ENCODE measurements around the gene BCL11A. TPM values are rescaled to one million over a fixed set of nuclear protein-coding genes. Genes with fewer than 3 reads are reported as not detected.

Gene BCL11A
- total RNA-seq, 1 donor from 2014 or later: 29.8 TPM

DNA sequence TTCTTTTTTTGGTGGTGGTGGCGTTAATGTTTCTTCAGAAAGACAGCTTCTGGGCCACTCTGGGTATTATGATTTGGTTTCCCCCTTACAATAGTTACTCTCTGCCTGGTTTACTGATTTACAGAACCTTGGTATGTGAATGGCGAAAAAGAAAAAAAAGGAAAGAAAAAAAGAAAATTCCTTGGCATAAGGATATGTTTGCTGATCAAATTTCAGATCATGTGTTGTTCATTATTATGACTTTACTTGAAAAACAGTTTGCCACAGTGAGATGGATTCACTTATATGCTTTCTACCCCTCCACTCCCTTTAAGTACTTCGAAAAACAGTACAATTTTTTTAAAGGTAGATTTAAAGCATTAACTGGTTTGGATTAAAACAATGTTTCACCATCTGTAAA is 21.0 kb downstream of the BCL11A start:
- Histone ChIP-seq H3K27ac (ENCODE audit: low read depth, low read length) (no peak overlapping the region), H3K9me3 (ENCODE audit: insufficient read depth, low read depth, low read length) (no peaks in the 10 kb centered on the region), H3K4me1 (ENCODE audit: insufficient read depth, low read length) (peaks cover 19% of the 10 kb centered on the region), H2AFZ (ENCODE audit: low read depth, low read length) (no peak overlapping the region), H3K4me3 (ENCODE audit: insufficient read depth, low read depth, low read length) (no peak overlapping the region), H3K9ac (ENCODE audit: low read length) (no peak overlapping the region), H3K79me2 (ENCODE audit: insufficient read depth, low read length) (peaks cover 42% of the 10 kb centered on the region), H3K36me3 (ENCODE audit: insufficient read depth, low read length) (no peaks in the 10 kb centered on the region), H3K27me3 (ENCODE audit: insufficient read depth, low read length) (no peaks in the 10 kb centered on the region), H3K4me2 (ENCODE audit: low read length) (peak overlapping the region; percentile 78), H4K20me1 (ENCODE audit: insufficient read depth, low read length) (peaks cover 23% of the 10 kb centered on the region)
- H3K4me3 Mint-ChIP-seq (ENCODE audit: unreplicated experiment): no peak overlapping the region
- H3K9me3 Mint-ChIP-seq (ENCODE audit: unreplicated experiment): no peaks in the 10 kb centered on the region
- DNase-seq (ENCODE audit: low read depth) (no peak), FAIRE-seq (no peak)
- H3K27me3 Mint-ChIP-seq (ENCODE audit: low read depth, unreplicated experiment): no peaks in the 10 kb centered on the region
- no peak for TF ChIP-seq EZH2 (IDR thresholded peaks at IDR 0.05; ENCODE audit: insufficient read depth, low read length)
- TF ChIP-seq, protein P1, sequence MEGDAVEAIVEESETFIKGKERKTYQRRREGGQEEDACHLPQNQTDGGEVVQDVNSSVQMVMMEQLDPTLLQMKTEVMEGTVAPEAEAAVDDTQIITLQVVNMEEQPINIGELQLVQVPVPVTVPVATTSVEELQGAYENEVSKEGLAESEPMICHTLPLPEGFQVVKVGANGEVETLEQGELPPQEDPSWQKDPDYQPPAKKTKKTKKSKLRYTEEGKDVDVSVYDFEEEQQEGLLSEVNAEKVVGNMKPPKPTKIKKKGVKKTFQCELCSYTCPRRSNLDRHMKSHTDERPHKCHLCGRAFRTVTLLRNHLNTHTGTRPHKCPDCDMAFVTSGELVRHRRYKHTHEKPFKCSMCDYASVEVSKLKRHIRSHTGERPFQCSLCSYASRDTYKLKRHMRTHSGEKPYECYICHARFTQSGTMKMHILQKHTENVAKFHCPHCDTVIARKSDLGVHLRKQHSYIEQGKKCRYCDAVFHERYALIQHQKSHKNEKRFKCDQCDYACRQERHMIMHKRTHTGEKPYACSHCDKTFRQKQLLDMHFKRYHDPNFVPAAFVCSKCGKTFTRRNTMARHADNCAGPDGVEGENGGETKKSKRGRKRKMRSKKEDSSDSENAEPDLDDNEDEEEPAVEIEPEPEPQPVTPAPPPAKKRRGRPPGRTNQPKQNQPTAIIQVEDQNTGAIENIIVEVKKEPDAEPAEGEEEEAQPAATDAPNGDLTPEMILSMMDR (IDR thresholded peaks at IDR 0.05; ENCODE audit: insufficient read depth, low read depth, low read length): no peak
- H3K4me1 Mint-ChIP-seq (ENCODE audit: low read depth, unreplicated experiment): peaks cover 63% of the 10 kb centered on the region
- peak overlapping the region; percentile 81 for H3K27ac Mint-ChIP-seq (ENCODE audit: unreplicated experiment)
- peaks cover 14% of the 10 kb centered on the region for H3K36me3 Mint-ChIP-seq (ENCODE audit: low read depth, unreplicated experiment)

DNA sequence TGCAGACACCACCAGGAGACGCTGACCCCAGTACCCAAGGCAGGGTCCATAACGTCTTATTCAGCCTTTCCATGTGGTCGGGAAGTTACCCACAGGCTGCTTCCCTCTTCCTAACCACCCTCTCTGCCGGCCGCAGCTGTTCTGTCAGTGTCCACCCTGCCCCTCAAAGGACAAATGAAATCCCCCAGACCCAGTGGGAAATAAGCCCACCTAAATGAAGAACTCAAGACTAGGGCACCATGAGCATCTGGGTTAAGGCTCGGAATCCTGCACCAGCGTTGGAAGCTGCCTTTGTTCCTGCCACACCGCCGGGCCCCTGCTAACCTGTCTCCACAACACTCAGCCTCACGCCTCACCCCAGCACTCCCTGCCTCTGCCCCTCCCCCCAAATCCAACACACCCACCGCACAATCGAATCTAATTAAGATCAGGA is 21.7 kb downstream of the BCL11A start:
- H3K4me1 ChIP-seq (ENCODE audit: insufficient read depth, low read length): peaks cover 19% of the 10 kb centered on the region
- FAIRE-seq: no peak
- H4K20me1 ChIP-seq (ENCODE audit: insufficient read depth, low read length): peaks cover 23% of the 10 kb centered on the region

More for the DNA sequence above, 21.7 kb downstream of the BCL11A start:
- Histone ChIP-seq H3K27me3 (ENCODE audit: insufficient read depth, low read length) (no peaks in the 10 kb centered on the region), H3K9me3 (ENCODE audit: insufficient read depth, low read depth, low read length) (no peaks in the 10 kb centered on the region), H3K4me3 (ENCODE audit: insufficient read depth, low read depth, low read length) (no peak overlapping the region), H3K27ac (ENCODE audit: low read depth, low read length) (no peak overlapping the region), H3K36me3 (ENCODE audit: insufficient read depth, low read length) (no peaks in the 10 kb centered on the region), H3K9ac (ENCODE audit: low read length) (no peak overlapping the region), H3K4me2 (ENCODE audit: low read length) (peak overlapping the region; percentile 78), H2AFZ (ENCODE audit: low read depth, low read length) (no peak overlapping the region), H3K79me2 (ENCODE audit: insufficient read depth, low read length) (peaks cover 42% of the 10 kb centered on the region)
- Mint-ChIP-seq H3K27ac (ENCODE audit: unreplicated experiment) (peak overlapping the region; percentile 81), H3K36me3 (ENCODE audit: low read depth, unreplicated experiment) (peaks cover 20% of the 10 kb centered on the region), H3K4me1 (ENCODE audit: low read depth, unreplicated experiment) (peaks cover 63% of the 10 kb centered on the region), H3K9me3 (ENCODE audit: unreplicated experiment) (no peaks in the 10 kb centered on the region), H3K27me3 (ENCODE audit: low read depth, unreplicated experiment) (no peaks in the 10 kb centered on the region), H3K4me3 (ENCODE audit: unreplicated experiment) (peak overlapping the region; percentile 25)
- TF ChIP-seq, protein P1 (IDR thresholded peaks at IDR 0.05; ENCODE audit: insufficient read depth, low read depth, low read length): no peak
- no peak for TF ChIP-seq EZH2 (IDR thresholded peaks at IDR 0.05; ENCODE audit: insufficient read depth, low read length)
- DNase-seq (ENCODE audit: low read depth): no peak
